GM19193 (cell line): ENCODE results near the gene FKBP8.

ENCODE experiments used
- POLR2A ChIP-seq: IDR thresholded peaks from 4 replicates; pipeline ENCODE4 v1.6.1; 2011; ENCODE audit not compliant: insufficient read depth, insufficient read length; ENCODE audit errors: extremely low read depth

The FKBP8 gene

DNA sequence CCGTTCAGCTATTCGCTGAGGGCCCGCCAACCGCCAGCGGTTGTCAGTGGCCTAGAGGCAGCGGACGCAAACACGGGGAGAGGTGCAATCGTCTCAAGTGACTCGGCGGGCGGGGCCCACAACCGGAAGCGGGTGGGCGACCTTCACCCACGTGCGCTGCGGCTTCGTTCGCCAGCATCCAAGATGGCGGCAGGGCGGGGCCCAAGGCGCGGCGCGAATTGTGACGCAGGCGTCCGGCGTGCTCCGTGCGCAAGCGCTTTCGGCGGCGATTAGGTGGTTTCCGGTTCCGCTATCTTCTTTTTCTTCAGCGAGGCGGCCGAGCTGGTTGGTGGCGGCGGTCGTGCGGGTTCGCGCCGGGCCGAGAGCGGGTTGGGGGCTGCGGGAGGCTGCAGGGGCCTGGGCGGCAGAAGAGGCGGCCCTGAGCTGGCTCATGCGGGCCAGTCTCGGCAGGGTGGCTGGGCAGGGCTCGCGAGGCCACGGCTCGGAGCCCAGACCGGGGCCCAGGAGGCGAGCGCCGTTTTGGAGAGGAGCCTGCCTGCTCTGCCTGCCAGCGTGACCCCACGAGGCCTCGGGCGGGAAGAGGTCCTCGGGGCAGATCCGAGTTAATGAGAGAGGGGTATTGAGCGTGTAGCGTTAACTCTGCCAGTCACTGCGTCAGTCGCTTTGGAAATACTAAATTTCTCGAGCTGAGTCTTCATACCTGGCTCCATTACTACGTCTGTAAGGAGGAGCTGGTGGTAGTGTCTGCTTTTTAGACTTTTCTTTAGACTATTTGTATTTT is 28.4 kb upstream of the FKBP8 start, which contains the start of gene UBA52:
Gene UBA52 (plus strand): TSS at position 294 of the 781 bp plus-strand sequence. CDS start 1,444 bp downstream, outside the sequence.
- peak; percentile 98 for TF ChIP-seq POLR2A

DNA sequence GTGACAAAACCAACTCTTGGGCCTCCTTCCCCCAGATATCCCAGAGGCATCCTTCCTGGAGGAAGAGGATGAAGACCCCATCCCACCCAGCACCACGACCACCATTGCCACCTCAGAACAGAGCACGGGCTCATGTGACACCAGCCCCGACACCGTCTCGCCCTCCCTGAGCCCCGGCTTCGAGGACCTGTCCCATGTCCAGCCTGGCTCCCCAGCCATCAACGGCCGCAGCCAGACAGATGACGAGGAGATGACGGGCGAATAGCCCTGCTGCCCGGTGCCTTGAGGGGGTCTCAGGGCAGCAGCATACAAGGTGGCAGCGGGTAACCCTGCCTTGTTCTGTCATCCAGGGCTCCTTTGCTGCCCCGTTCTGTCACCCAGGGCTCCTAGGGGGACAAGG is 25.0 kb upstream of the FKBP8 start:
- no peak for TF ChIP-seq POLR2A

DNA sequence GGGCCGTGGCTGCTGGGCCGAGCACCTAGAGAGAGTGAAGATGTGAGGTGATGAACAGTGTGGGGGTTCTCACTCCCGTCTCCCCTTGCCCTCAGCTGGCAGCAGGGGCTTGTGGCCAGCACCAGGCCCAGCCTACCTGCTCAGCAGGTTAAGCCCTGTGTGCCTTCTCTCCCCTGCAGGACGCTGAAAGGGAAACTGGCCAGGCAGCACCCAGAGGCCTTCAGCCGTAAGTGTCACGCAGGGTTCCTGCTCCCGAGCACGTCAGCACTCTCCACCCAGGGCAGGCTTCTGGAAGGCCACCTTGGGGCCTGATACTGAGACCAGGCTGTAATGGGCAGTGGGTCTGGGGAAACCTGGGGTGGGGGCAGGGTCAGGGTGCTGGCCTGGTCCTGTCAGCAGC is 23.6 kb upstream of the FKBP8 start:
- no peak for TF ChIP-seq POLR2A

DNA sequence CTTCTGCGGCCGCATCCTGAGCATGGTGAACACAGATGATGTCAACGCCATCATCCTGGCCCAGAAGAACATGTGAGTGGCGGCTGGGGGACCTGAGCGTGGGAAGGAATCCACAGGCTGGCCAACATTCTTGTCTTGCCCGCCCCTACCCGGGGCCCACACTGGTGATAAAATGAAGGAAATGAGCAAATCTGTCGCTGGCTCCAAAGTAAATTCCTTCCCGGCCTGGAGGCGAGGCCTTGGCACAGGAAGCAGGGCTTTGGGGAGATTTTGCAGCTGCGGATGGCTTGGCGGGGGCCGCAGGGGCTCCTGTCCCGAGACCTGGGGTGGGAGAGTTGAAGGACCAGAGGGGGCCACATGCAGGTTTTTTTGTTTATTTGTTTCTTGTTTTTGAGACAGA is 18.7 kb upstream of the FKBP8 start:
- no peak for TF ChIP-seq POLR2A

DNA sequence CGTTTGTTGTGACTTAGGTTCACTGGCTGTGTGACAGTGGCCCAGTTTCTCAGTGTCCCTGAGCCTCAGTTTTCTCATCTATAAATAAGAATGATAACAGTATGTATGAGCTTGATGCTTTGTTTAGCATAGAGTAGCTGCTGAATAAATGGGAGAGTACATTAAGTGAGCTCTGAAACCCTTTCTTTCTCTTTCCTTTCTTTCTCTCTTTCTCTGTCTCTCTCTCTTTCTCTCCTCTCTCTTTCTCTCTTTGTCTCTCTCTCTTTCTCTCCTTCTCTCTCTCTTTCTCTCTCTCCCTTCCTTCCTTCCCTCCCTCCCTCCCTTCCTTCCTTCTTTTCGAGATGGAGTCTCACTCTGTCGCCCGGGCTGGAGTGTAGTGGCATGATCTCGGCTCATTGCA is 16.3 kb upstream of the FKBP8 start:
- TF ChIP-seq POLR2A = no peak

DNA sequence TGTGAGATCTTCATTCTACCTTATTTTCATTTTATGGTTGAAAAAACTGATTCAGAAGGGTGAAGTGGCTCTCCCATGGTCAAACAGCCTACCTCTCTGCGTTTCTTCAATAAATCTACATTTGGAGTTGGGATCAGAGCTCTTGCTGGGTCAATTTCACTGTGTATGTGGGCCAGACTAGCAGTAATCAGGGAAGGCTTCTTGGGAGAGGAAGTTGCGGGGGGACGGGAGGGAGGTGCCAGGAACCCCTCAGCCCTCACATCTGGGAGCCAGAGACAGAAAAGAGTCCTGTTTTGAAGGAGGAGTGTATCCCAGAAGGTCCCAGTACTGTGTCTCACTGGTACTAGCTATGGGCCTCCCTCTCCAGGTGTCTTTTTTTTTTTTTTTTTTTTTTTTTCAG is 15.2 kb upstream of the FKBP8 start:
- TF ChIP-seq POLR2A = no peak

DNA sequence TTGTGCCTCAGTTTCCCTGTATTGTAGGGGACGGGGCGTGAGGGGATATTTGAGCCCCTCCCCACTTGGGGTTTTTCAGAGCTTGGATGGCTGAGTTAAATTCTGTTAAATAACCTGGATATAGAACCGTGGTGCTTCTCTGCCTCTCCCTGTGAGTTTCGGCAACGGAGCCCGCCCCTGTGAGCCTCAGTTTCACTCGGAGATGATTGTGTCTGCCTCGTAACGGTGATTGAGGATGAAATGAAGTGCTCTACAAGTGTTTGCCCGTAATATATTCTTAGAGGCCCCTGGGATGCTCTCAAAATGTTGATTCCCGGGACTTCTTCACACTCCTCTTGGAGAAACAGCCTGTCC is 14.8 kb upstream of the FKBP8 start:
- TF ChIP-seq POLR2A = no peak

DNA sequence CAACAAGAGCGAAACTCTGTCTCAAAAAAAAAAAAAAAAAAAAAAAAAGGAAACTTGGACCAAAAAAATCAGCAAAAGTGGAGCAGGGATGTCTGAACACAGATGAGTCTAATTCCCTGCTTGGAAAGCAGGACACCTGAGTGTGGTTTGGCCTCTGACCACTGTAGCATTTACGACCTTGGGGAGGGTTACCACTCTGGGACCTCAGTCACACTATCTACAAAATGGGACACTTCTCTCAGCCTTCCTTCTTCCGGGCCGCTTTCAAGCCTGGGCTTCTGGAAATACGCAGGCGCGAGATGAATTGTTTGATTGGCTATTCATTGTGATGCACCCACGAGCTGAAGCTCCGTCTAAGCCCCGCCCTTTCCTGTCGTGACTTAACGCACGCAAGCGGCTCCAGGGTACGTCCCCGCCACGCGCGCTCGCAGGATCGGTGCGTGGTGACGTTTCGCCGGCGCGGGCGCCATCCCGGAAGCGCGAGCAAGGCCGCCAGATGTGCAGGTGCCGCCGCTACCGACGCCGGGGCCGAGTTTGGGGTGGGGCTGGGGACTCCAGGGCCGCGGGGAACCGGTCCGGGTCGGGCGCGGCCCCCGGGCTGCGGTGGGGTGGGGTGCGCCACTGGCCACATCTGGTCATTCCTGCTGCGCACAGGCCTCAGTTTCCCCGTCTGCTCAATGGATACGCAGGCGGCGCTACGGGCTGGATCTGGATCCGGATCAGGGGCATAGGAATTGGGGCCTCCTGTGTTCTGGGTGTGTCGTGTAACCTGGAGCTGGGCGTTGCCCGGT is 14.2 kb upstream of the FKBP8 start, which contains the start of gene KXD1:
Gene KXD1 (plus strand): TSS at position 460 of the 791 bp plus-strand sequence. CDS start 4,187 bp downstream, outside the sequence.
- TF ChIP-seq POLR2A = peak; percentile 84

DNA sequence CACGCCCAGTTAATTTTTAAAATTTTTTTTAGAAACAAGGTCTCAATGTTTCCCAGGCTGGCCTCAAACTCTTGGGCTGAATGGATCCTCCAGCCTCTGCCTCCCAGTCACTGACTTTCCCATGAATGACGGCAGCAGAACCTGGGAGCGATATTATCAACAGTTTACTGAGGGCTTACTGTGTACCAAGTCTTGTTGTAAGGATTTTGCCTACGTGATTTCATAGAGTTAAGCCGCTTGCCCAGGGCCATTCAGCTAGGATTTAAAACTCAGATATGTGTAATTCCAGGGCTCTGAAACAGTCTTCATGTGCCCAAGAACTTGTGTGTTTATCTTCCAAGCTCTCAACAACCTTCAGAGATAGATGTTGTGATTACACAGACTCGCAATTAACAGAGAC is 8.3 kb upstream of the FKBP8 start:
- no peak for TF ChIP-seq POLR2A

DNA sequence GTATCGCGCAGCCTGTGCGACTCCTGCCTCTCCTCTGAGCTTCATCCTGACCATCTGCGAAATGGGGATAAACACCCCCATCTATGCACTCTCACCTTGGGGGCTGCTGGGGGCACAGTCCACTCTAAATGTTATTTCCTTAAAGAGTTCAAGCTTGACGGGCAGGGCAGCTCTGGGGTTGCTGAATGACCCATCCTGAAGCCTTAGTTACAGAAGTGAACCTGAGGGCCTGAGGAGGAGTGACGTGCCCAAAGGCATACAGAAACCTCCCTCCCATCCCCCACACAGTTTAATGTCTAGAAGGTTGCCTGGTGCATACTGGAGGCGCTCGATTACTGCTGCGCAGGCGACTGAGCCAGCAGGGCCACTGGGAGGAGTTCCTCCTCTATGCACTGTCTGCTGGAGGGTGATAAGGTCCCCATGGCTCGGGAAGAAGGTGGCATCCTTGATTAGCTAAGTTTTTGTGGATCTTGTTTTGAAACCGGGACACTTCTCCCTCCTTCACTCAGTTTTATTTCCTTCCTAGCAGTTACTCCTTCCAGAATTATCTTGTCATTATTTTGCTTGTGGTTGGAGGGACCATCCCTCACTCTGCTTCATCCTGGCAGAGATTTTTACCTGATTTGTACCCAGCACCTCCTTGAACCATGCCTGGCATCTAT is 572 bp upstream of the FKBP8 start:
- peak; percentile 48 for TF ChIP-seq POLR2A

DNA sequence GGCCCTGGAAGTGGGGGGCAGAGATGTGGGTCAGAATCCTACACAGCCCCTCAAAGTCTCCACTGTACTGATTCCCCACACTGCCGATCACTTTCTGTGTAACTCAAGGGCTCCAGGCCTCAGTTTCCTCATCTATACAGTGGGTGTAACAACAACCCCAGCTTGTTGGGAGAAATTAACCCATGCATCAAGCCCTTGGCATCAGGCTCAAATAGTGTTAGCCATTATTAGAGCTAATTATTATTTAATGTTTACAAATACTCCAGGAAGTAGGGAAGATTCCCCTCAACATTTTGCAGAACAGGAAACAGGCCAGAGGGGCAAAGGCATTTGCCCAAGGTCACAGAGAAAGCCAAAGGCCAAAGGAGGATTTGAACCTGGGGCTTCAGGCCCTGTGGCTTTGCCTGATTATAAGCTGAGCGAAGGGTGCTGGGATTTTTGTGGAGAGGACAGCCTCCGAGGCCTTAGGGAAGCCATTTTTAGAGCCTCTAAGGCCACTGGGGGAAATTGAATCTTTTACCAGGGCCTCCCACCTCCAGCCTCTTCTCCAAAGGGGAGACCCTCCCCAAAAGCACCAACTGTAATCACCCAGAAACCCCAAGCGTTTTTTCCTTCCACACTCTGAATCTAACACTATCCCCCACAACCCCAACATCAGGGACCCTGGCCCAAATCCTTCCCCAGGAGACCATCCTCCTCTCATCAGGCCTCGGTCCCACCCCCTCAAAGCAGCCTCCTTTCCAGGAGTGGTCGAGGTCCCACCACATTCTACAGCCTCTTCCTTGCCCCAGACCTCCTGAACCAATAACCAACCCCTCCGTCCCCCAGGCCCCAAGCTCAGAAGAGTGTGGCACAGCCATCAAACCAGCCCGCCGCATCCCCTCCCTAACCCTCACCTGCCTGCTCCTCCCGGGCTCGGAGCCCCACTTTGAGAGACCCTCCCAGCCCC is 1.1 kb downstream of the FKBP8 start:
- TF ChIP-seq POLR2A = no peak

DNA sequence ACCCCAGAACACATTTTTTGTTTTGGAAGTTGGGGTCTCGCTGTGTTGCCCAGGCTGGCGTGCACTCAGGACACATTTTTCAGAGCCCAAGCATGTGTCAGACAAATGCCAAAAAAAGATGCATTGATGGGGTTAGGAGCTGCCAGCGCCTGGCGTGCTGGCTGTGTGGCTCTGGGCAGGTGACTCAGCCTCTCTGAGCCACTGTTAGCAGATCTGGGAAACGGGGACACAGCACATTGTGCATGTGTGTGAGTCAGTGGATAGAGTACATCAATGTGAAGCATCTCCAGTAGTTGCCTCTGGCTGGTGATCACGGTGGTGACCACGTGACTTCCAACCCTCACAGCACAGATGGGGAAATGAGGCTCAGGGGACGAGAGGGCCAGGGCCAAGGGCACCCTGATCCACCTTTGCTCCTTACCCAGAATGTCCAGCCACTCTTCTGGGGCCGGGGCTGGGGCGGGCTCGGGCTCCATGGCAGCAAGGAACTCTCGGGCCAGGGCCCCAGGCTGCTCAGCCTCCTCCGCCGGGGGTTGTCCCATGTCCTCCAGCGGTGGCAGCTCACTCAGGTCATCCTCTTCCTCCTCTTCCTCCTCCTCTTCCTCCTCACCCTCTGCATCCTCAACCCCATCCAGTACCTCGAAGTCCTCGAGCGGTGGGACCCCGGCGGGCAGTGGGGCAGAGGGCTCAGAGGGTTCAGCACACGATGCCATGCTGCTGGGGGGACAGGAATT is 1.9 kb downstream of the FKBP8 start:
- TF ChIP-seq POLR2A = no peak

DNA sequence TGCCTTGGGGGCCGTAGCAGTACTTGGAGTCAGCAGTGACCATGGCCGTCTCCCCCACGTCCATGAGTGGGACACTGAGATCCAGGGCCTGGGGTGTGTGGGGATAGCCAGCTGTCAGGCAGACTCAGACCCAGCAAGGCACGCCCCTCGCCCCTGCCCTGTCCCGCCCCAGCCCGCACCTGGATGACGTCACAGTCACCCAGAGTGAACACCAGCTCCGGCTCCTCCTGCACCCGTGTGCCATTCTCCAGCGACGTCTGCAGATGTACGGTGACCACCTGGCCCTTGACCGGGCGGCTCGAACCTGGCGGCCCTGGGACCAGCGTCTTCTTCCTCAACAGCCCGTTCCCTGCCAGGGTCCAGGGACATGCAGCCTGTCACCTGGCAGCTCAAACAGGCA is 4.0 kb downstream of the FKBP8 start:
- no peak for TF ChIP-seq POLR2A

DNA sequence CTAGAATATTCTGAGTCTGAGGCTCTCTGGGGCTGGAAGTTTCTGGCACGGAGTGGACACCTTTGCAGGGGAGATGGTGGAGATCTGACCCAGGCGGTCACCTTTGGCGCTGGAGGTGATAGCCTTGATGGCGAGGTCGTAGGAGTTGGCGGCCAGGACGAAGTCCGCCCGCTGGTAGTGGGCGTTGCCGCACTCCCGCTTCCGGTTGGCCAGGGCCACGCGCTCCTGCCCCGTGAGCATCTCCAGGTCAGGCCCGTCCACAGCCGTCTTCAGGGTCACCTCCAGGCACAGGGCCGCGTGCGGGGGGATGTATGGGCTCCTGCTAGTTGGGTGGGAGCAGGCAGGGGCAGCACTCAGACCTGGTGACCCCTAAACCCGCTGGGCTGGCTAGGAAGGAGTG is 5.3 kb downstream of the FKBP8 start:
- no peak for TF ChIP-seq POLR2A
